HepG2 (cell line): Measurements from ENCODE around the gene ALDH1A2.

Source experiments
- CEBPB ChIP-seq: IDR thresholded peaks from 2 replicates; pipeline ENCODE4 v1.6.1; 2011; ENCODE audit warnings: low read depth, low read length, improper control_type of control experiment, borderline replicate concordance
- FOXJ3 ChIP-seq: sonication (generic); formaldehyde crosslinking; IDR thresholded peaks from 2 replicates; pipeline ENCODE4 v1.4.0; 2020; ENCODE audit warnings: missing genetic modification reagents, mild to moderate bottlenecking, borderline replicate concordance
- SKIL ChIP-seq: sonication (generic); formaldehyde crosslinking; IDR thresholded peaks from 2 replicates; pipeline ENCODE4 v1.8.0; 2022; ENCODE audit warnings: missing genetic modification reagents, mild to moderate bottlenecking, moderate library complexity, borderline replicate concordance
- TF ChIP-seq, protein P1 (sequence below): sonication (generic); formaldehyde crosslinking; IDR thresholded peaks from 2 replicates; pipeline ENCODE4 v1.5.0; 2020; ENCODE audit warnings: mild to moderate bottlenecking, missing genetic modification reagents, moderate library complexity

DNA sequence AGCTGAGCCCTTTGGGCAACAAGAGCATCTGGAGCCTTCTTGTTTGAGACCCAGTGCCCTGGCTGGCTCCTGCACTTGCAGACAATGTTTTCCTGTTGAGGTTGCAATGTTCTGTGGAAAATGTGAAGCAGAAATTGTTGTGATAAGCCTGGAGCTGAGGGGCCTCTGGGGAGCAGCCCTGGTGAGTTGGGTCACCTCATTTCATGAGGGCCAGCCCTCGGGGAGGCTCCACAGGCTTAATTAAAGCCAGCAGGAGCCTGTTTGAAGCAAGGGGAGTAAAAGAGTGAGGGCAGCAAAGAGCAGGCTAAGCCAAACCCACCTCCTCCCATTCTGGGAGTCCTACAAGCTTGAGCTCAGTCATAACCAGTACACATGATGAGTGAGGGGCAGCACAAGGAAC, 154.3 kb downstream of the ALDH1A2 start:
- TF ChIP-seq, protein P1, sequence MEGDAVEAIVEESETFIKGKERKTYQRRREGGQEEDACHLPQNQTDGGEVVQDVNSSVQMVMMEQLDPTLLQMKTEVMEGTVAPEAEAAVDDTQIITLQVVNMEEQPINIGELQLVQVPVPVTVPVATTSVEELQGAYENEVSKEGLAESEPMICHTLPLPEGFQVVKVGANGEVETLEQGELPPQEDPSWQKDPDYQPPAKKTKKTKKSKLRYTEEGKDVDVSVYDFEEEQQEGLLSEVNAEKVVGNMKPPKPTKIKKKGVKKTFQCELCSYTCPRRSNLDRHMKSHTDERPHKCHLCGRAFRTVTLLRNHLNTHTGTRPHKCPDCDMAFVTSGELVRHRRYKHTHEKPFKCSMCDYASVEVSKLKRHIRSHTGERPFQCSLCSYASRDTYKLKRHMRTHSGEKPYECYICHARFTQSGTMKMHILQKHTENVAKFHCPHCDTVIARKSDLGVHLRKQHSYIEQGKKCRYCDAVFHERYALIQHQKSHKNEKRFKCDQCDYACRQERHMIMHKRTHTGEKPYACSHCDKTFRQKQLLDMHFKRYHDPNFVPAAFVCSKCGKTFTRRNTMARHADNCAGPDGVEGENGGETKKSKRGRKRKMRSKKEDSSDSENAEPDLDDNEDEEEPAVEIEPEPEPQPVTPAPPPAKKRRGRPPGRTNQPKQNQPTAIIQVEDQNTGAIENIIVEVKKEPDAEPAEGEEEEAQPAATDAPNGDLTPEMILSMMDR (CRISPR knock-in tag) = no peak
- TF ChIP-seq FOXJ3 (CRISPR knock-in tag) = no peak
- no peak for TF ChIP-seq SKIL (CRISPR knock-in tag)
- TF ChIP-seq CEBPB = no peak
